IMR-90 (cell line): ENCODE measurements around the gene APIP. TPM values are rescaled to one million over a fixed set of nuclear protein-coding genes. Genes with fewer than 3 reads are reported as not detected.

Source experiments
- ATAC-seq: fragments of 200-7000 bp; cut with Tn5 transposase; 2 replicates; pipeline ENCODE4 v1.9.1; 2020; ENCODE audit warnings: low read depth, mild to moderate bottlenecking, moderate library complexity
- BruUV-seq: library from RNA; stranded (reverse); fragments of 400-500 nt; replicated peaks from 2 replicates; lab custom pipeline; 2021; lab: Mats Ljungman, UMichigan
- CTCF ChIA-PET: fragments of 300-600 bp; formaldehyde crosslinking; extraction: SDS; loops from one replicate; lab custom pipeline; 2021; ENCODE audit warnings: antibody characterized with exemption; lab: Yijun Ruan, JAX
- POLR2A ChIA-PET: fragments of 300-600 bp; sonication (Branson Sonifier 250); formaldehyde crosslinking; loops from one replicate; lab custom pipeline; 2022; ENCODE audit warnings: antibody characterized with exemption; ENCODE audit not compliant: unreplicated experiment; lab: Charles Lee
- DNase-seq: peaks from one replicate; pipeline ENCODE4 v3.0.0; 2013
- H2AFZ ChIP-seq: replicated peaks from 2 replicates; pipeline ENCODE3; 2013; ENCODE audit warnings: low read length, mild to moderate bottlenecking; ENCODE audit not compliant: poor library complexity
- H2AK5ac ChIP-seq: 2 replicates; pipeline ENCODE4 v1.6.1; 2013; ENCODE audit warnings: low read depth, low read length, inconsistent platforms
- H2AK9ac ChIP-seq: replicated peaks from 2 replicates; pipeline ENCODE3; 2013; ENCODE audit warnings: mild to moderate bottlenecking, low read depth, low read length, moderate library complexity; ENCODE audit not compliant: poor library complexity
- H2BK120ac ChIP-seq: 2 replicates; pipeline ENCODE4 v1.6.1; 2013; ENCODE audit warnings: low read depth, low read length, inconsistent platforms
- H2BK15ac ChIP-seq: 3 replicates; pipeline ENCODE4 v1.6.1; 2013; ENCODE audit warnings: low read depth, low read length, inconsistent platforms
- H2BK20ac ChIP-seq: 2 replicates; pipeline ENCODE4 v1.6.1; 2013; ENCODE audit warnings: low read depth, mild to moderate bottlenecking, inconsistent platforms, low read length, moderate library complexity
- H2BK5ac ChIP-seq: 2 replicates; pipeline ENCODE4 v1.6.1; 2013; ENCODE audit warnings: mild to moderate bottlenecking, low read depth, low read length, inconsistent platforms; ENCODE audit not compliant: poor library complexity, severe bottlenecking
- H3K14ac ChIP-seq: replicated peaks from 2 replicates; pipeline ENCODE4 v1.6.1; 2013; ENCODE audit warnings: low read depth, low read length, inconsistent platforms
- H3K18ac ChIP-seq: 2 replicates; pipeline ENCODE4 v1.6.1; 2013; ENCODE audit warnings: low read depth, low read length, control low read depth
- H3K23ac ChIP-seq: 2 replicates; pipeline ENCODE4 v1.6.1; 2013; ENCODE audit warnings: low read depth, low read length, inconsistent platforms
- H3K27ac ChIP-seq: 2 replicates; pipeline ENCODE4 v1.5.1; 2013; ENCODE audit warnings: mild to moderate bottlenecking, control low read depth, low read length; ENCODE audit not compliant: insufficient read depth
- H3K27me3 ChIP-seq: 2 replicates; pipeline ENCODE4 v1.6.1; 2013; ENCODE audit warnings: low read length; ENCODE audit not compliant: control insufficient read depth, insufficient read depth
- H3K36me3 ChIP-seq: 2 replicates; pipeline ENCODE4 v1.6.1; 2013; ENCODE audit warnings: low read length, mixed read lengths; ENCODE audit not compliant: control insufficient read depth, insufficient read depth
- H3K4ac ChIP-seq: 2 replicates; pipeline ENCODE4 v1.6.1; 2013; ENCODE audit warnings: low read depth, low read length, inconsistent platforms
- H3K4me1 ChIP-seq: 2 replicates; pipeline ENCODE4 v1.6.1; 2013; ENCODE audit warnings: low read length, mixed read lengths; ENCODE audit not compliant: control insufficient read depth, insufficient read depth
- H3K4me2 ChIP-seq: 2 replicates; pipeline ENCODE4 v1.6.1; 2013; ENCODE audit warnings: low read depth, mild to moderate bottlenecking, control low read depth, low read length, moderate library complexity
- H3K4me3 ChIP-seq: 2 replicates; pipeline ENCODE4 v1.5.1; 2013; ENCODE audit warnings: low read depth, mild to moderate bottlenecking, control low read depth, low read length, moderate library complexity; ENCODE audit not compliant: insufficient read depth
- H3K56ac ChIP-seq: 2 replicates; pipeline ENCODE4 v1.6.1; 2013; ENCODE audit warnings: low read length, inconsistent platforms; ENCODE audit not compliant: insufficient read depth; ENCODE audit errors: extremely low read depth
- H3K79me1 ChIP-seq, 2 experiments: 2 replicates each; pipeline ENCODE4 v1.6.1; 2013; ENCODE audit warnings: low read length in 2 of 2, inconsistent platforms in 1 of 2, low read depth in 1 of 2
- H3K9ac ChIP-seq: 2 replicates; pipeline ENCODE4 v1.6.1; 2013; ENCODE audit warnings: low read depth, low read length, control low read depth
- H3K9me1 ChIP-seq: 2 replicates; pipeline ENCODE4 v1.6.1; 2013; ENCODE audit warnings: low read length, inconsistent platforms; ENCODE audit not compliant: insufficient read depth
- H3K9me3 ChIP-seq: 2 replicates; pipeline ENCODE4 v1.6.1; 2013; ENCODE audit warnings: low read length; ENCODE audit not compliant: control insufficient read depth, insufficient read depth
- H4K20me1 ChIP-seq: 2 replicates; pipeline ENCODE4 v1.6.1; 2013; ENCODE audit warnings: low read length, inconsistent platforms; ENCODE audit not compliant: insufficient read depth
- H4K5ac ChIP-seq: 2 replicates; pipeline ENCODE4 v1.6.1; 2013; ENCODE audit warnings: mild to moderate bottlenecking, low read depth, low read length, control low read depth
- H4K8ac ChIP-seq, 2 experiments: 2 replicates each; pipeline ENCODE4 v1.6.1; 2013; ENCODE audit warnings: low read depth in 2 of 2, low read length in 2 of 2, control low read depth in 1 of 2, inconsistent platforms in 1 of 2
- H4K91ac ChIP-seq: 2 replicates; pipeline ENCODE4 v1.6.1; 2013; ENCODE audit warnings: low read depth, low read length, inconsistent platforms; ENCODE audit not compliant: insufficient read depth
- CEBPB ChIP-seq: IDR thresholded peaks from 2 replicates; pipeline ENCODE4 v1.6.1; 2012; ENCODE audit warnings: low read depth, low read length, improper control_type of control experiment
- CHD1 ChIP-seq: IDR thresholded peaks from 2 replicates; pipeline ENCODE4 v1.6.1; 2012; ENCODE audit warnings: low read depth, low read length, improper control_type of control experiment
- FOS ChIP-seq: fragments of 150-350 bp; IDR thresholded peaks from 2 replicates; pipeline ENCODE4 v1.6.1; 2016; ENCODE audit warnings: low read depth, low read length
- RCOR1 ChIP-seq: IDR thresholded peaks from 2 replicates; pipeline ENCODE4 v1.6.1; 2012; ENCODE audit warnings: mild to moderate bottlenecking, low read length, improper control_type of control experiment; ENCODE audit not compliant: insufficient replicate concordance
- SMC3 ChIP-seq: fragments of 150-350 bp; IDR thresholded peaks from 2 replicates; pipeline ENCODE4 v1.6.1; 2016; ENCODE audit warnings: low read depth, mild to moderate bottlenecking, antibody characterized with exemption, low read length, moderate library complexity
- WGBS, 2 experiments: methylation state at CpG; one replicate each; pipeline versions ENCODE4 v1.1.5 to v1.1.7; 2013; ENCODE audit warnings: missing lambda C conversion rate in 2 of 2; ENCODE audit not compliant: insufficient read length in 1 of 2; ENCODE audit errors: extremely low coverage in 2 of 2; 5-methylcytosine and 5-hydroxymethylcytosine counted together
- dilution Hi-C: fragments of 300-500 bp; cut with HindIII; formaldehyde crosslinking; loops from one replicate; pipeline ENCODE4 v1.14.3; 2018; ENCODE audit warnings: low sequenced_read_pairs; ENCODE audit not compliant: unreplicated experiment
- in situ Hi-C: fragments of 300-500 bp; cut with MboI; formaldehyde crosslinking; loops from 3 replicates; pipeline ENCODE4 v1.14.3; 2019; ENCODE audit warnings: low sequenced_read_pairs, inconsistent platforms, mixed read lengths
- intact Hi-C: fragments of 100-400 bp; cut with micrococcal nuclease; formaldehyde crosslinking; loops from 2 replicates; pipeline ENCODE4 v1.10.0; 2022
- polyA plus RNA-seq, 3 experiments: library from polyadenylated mRNA; depleted of rRNA; stranded (reverse); fragments of >200 nt; gene quantifications; 2 replicates each; pipeline ENCODE4 v1.2.3, GENCODE V29; 2012; ENCODE audit warnings: low replicate concordance in 1 of 3
- total RNA-seq: library from RNA; depleted of rRNA; stranded (reverse); fragments of >200 nt; gene quantifications from 2 replicates; pipeline ENCODE4 v1.2.3, GENCODE V29; 2012
- TF ChIP-seq, protein P1 (sequence below): conservative IDR thresholded peaks from 2 replicates; pipeline ENCODE4 v1.5.1; 2012; ENCODE audit warnings: mild to moderate bottlenecking, low read depth, low read length, improper control_type of control experiment

The APIP gene
- total and polyA plus RNA-seq, 2 of the 4 experiments (the other 2 are of a cell fraction) = 9.9 to 16.6 TPM

DNA sequence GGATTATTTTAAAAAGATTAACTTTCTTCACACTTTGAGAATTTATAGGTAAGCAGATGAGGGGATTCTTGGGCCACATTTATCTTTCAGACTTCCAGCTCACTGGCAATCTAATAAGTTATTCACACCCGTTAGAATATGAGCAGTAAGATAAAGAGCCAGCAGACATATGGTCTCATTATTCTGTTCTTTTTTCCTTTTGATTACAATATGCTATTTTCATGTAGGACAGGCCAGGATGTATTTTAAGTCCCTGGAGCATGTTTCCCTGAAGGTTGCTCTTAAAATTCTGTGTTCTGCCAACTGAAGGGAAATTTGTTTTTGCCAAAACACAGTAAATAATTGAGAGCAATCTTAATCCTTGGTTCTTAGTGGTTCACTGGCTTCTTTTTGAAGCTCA, 22.4 kb upstream of the APIP start:
- no peak overlapping the region for H4K5ac ChIP-seq
- no peak overlapping the region for H3K9ac ChIP-seq
- no peak overlapping the region for H3K27ac ChIP-seq
- no peaks in the 10 kb centered on the region for H4K20me1 ChIP-seq
- no peak overlapping the region for H3K4me2 ChIP-seq
- no peak overlapping the region for H3K4me3 ChIP-seq
- no peak overlapping the region for H2AK9ac ChIP-seq
- H2BK15ac ChIP-seq = no peak overlapping the region
- H3K9me1 ChIP-seq = no peaks in the 10 kb centered on the region
- POLR2A ChIA-PET = no interaction called here
- no peak overlapping the region for H2BK20ac ChIP-seq
- no CpG with 5 or more reads among the region's 1 CpG for WGBS, 2 experiments
- H3K36me3 ChIP-seq = peaks cover 6% of the 10 kb centered on the region
- dilution Hi-C loops = no loop called here
- H2BK5ac ChIP-seq = no peak overlapping the region
- H2AFZ ChIP-seq = no peak overlapping the region
- ATAC-seq (no peak), DNase-seq (no peak)
- H2BK120ac ChIP-seq = no peak overlapping the region
- H2AK5ac ChIP-seq = no peak overlapping the region
- no peak overlapping the region for H4K8ac ChIP-seq
- H3K4ac ChIP-seq = no peak overlapping the region
- H3K27me3 ChIP-seq = no peaks in the 10 kb centered on the region
- H3K18ac ChIP-seq = no peak overlapping the region
- H3K79me1 ChIP-seq = peaks cover 26 to 50% of the 10 kb centered on the region in 2 experiments
- BruUV-seq = no TSS peak
- no peak for TF ChIP-seq CEBPB
- TF ChIP-seq RCOR1 = no peak
- TF ChIP-seq FOS = no peak
- TF ChIP-seq, protein P1, sequence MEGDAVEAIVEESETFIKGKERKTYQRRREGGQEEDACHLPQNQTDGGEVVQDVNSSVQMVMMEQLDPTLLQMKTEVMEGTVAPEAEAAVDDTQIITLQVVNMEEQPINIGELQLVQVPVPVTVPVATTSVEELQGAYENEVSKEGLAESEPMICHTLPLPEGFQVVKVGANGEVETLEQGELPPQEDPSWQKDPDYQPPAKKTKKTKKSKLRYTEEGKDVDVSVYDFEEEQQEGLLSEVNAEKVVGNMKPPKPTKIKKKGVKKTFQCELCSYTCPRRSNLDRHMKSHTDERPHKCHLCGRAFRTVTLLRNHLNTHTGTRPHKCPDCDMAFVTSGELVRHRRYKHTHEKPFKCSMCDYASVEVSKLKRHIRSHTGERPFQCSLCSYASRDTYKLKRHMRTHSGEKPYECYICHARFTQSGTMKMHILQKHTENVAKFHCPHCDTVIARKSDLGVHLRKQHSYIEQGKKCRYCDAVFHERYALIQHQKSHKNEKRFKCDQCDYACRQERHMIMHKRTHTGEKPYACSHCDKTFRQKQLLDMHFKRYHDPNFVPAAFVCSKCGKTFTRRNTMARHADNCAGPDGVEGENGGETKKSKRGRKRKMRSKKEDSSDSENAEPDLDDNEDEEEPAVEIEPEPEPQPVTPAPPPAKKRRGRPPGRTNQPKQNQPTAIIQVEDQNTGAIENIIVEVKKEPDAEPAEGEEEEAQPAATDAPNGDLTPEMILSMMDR = no peak
- no peak for TF ChIP-seq SMC3
- TF ChIP-seq CHD1 = no peak
- H3K14ac ChIP-seq = no peak overlapping the region
- intact Hi-C loops = no loop called here
- H3K4me1 ChIP-seq = peaks cover 2% of the 10 kb centered on the region; the same call in 1 of the 2 replicates
- in situ Hi-C loops = no loop called here
- no peak overlapping the region for H3K56ac ChIP-seq
- H3K23ac ChIP-seq = no peak overlapping the region
- CTCF ChIA-PET = interaction anchor here (1.3 kb wide), 1 partner anchor 10 kb away, joined by 3 read pairs; no protein-coding TSS in a partner anchor
- no peaks in the 10 kb centered on the region for H3K9me3 ChIP-seq
- H4K91ac ChIP-seq = no peak overlapping the region
